Suppressor macrophage treated with lipopolysaccharide for 1 hour (primary cell): ENCODE data around the gene MBD5.

ENCODE experiments used
- DNase-seq, 3 donors: peaks; one replicate each; pipeline ENCODE4 v3.0.0-alpha.2; 2020 to 2022

Gene MBD5

GRCh38 chr2:148553332-148553887 lies 532.5 kb downstream of the MBD5 start:
- no peak for DNase-seq

GRCh38 chr2:148554459-148555247 lies 533.8 kb downstream of the MBD5 start:
- DNase-seq = no peak

- no peak for DNase-seq
Observed at GRCh38 chr2:148555622-148556294, 534.9 kb downstream of the MBD5 start.

GRCh38 chr2:148557844-148558436 lies 537.0 kb downstream of the MBD5 start:
- no peak for DNase-seq

- DNase-seq = no peak
Observed at GRCh38 chr2:148560496-148560895, 539.6 kb downstream of the MBD5 start.

- DNase-seq = no peak
Observed at GRCh38 chr2:148561389-148561788, 540.5 kb downstream of the MBD5 start.

- DNase-seq = peak; percentile 55 to 60 (median 56)
Observed at GRCh38 chr2:148565272-148565894, 544.5 kb downstream of the MBD5 start.
